ENCODE measurements around the gene ARHGEF11. TPM values are rescaled to one million over a fixed set of nuclear protein-coding genes. Genes with fewer than 3 reads are reported as not detected.

ARHGEF11 gene
- total and polyA plus RNA-seq, 9 of the 15 experiments (the other 6 are each of a cell fraction or from before 2014, with no cell fraction given): 0.14 to 15.5 (median 9.0) TPM

DNA sequence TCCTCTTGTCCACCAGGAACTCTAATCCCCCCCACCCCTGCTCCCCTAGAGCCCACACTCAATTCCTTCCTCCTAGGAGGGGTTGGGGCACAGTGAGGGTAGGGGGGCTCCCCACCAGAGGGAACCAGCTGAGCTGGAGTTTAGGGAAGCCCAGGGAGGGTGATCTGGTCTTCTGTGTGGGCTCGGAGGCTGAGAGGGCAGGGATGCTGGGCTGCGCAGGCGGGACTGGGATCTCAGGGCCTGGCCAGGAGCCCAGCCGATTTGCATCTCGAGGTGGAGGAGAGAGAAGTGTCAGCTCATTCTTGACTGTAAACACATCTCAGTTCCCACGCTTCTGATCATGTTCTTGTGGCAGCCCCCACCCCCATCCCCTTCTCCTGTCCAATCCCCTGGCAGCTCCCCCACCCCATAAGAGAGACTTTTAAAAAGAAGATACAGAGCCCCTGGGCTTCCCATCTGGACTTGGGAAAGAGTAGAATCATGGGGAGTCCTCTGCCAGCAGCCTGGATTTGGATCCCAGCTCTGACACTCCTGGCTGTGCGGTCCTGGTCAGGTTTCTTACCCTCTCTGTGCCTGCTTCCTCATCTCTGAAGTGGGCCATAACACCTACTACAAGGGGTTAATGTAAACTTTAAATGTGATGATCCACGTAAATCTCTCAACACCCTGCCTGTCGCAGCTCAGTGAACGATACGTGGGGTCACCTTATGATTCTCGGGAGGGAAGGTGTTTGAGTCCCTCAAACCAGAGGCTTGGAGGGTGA, 145.4 kb downstream of the ARHGEF11 start:
- FAIRE-seq (peak; percentile 49), DNase-seq (ENCODE audit: extremely low read depth in 1 of 4, low spot score in 3 of 4) (peak in 2 of 4 experiments; percentile 53 to 59), ATAC-seq (peak; percentile 49)
- ChIA-PET POLR2A (interaction anchor here (0.6 to 1.8 kb wide), 7 partner anchors 10 to 211 kb away, joined by 3 to 7 read pairs (median 6); no protein-coding TSS in a partner anchor), CTCF (ENCODE audit: low intra/inter-chr PET ratio) (no interaction called here)
- in situ Hi-C loops (cut with MboI): no loop called here
- H3K9me1 ChIP-seq (ENCODE audit: control insufficient read depth, insufficient read depth, low read length): no peaks in the 10 kb centered on the region
- no peak overlapping the region for H3K4me3 ChIP-seq
- intact Hi-C loops (cut with micrococcal nuclease): no loop called here
- no peaks in the 10 kb centered on the region for H3K36me3 ChIP-seq (ENCODE audit: control insufficient read depth, insufficient read depth, low read length)
- H3K9ac ChIP-seq (ENCODE audit: insufficient read depth in 1 of 2, low read depth in 2 of 2, low read length in 2 of 2): peak overlapping the region in 1 of 2 experiments; percentile 49; a peak in 1 of 4 replicates
- no peaks in the 10 kb centered on the region for H4K20me1 ChIP-seq (replicated peaks; ENCODE audit: control insufficient read depth, insufficient read depth, low read length)
- H3K4me2 ChIP-seq (ENCODE audit: insufficient read depth, low read length): no peak overlapping the region
- no TSS peak for BruUV-seq (replicated peaks)
- no peak overlapping the region for H3K27ac ChIP-seq (ENCODE audit: extremely low read depth, low read depth, low read length)
- H3K9me3 ChIP-seq (replicated peaks; ENCODE audit: control insufficient read depth, insufficient read depth, low read depth, low read length): no peaks in the 10 kb centered on the region
- H3K4me1 ChIP-seq (replicated peaks in 1 of 2; ENCODE audit: control insufficient read depth in 2 of 2, insufficient read depth in 2 of 2, low read length in 2 of 2): peaks cover 24 to 48% of the 10 kb centered on the region in 2 experiments
- H2AFZ ChIP-seq (ENCODE audit: low read depth, low read length): 0 out of 2 replicates have a peak overlapping the region, but pooled peaks have one; percentile 36
- WGBS (ENCODE audit: insufficient coverage, low coverage, missing lambda C conversion rate): 22% methylated on average over 10 of the region's 12 CpGs
- no peaks in the 10 kb centered on the region for H3K27me3 ChIP-seq (ENCODE audit: control insufficient read depth in 2 of 2, insufficient read depth in 2 of 2, low read length in 2 of 2)
- no peaks in the 10 kb centered on the region for H3K79me2 ChIP-seq (ENCODE audit: control insufficient read depth, insufficient read depth, low read length)
- TF ChIP-seq SMAD4 (CRISPR knock-in tag; conservative IDR thresholded peaks at IDR 0.05) (no peak), MEIS2 (IDR thresholded peaks at IDR 0.05; ENCODE audit: partially characterized antibody) (peak; percentile 57), ETS1 (conservative IDR thresholded peaks at IDR 0.05; ENCODE audit: control insufficient read depth, low read depth, low read length) (0 out of 2 replicates have a peak, but pooled peaks have one; percentile 18), ARID1B (IDR thresholded peaks at IDR 0.05) (no peak), GMEB1 (CRISPR knock-in tag; IDR thresholded peaks at IDR 0.05) (no peak), ZBTB8A (IDR thresholded peaks at IDR 0.05; ENCODE audit: partially characterized antibody) (no peak), RBFOX2 (IDR thresholded peaks at IDR 0.05; ENCODE audit: low read depth, low read length) (no peak), HSF4 (CRISPR knock-in tag; IDR thresholded peaks at IDR 0.05; ENCODE audit: borderline replicate concordance) (no peak), BCOR (IDR thresholded peaks at IDR 0.05) (peak; percentile 56; the same call in 1 of the 2 replicates)
- TF ChIP-seq, protein P1, sequence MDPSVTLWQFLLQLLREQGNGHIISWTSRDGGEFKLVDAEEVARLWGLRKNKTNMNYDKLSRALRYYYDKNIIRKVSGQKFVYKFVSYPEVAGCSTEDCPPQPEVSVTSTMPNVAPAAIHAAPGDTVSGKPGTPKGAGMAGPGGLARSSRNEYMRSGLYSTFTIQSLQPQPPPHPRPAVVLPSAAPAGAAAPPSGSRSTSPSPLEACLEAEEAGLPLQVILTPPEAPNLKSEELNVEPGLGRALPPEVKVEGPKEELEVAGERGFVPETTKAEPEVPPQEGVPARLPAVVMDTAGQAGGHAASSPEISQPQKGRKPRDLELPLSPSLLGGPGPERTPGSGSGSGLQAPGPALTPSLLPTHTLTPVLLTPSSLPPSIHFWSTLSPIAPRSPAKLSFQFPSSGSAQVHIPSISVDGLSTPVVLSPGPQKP (CRISPR knock-in tag; IDR thresholded peaks at IDR 0.05): no peak

All from K562 (cell line).